SK-N-SH (cell line): ENCODE data around the gene TULP4.

Experiments used
- GABPA ChIP-seq: IDR thresholded peaks from 2 replicates; pipeline ENCODE4 v1.4.0; 2012; ENCODE audit warnings: low read depth, mild to moderate bottlenecking
- MAX ChIP-seq: IDR thresholded peaks from 2 replicates; pipeline ENCODE4 v1.4.0; 2012; ENCODE audit warnings: low read depth
- MXI1 ChIP-seq: IDR thresholded peaks from 2 replicates; pipeline ENCODE4 v1.6.1; 2012; ENCODE audit warnings: mild to moderate bottlenecking, low read depth, low read length, improper control_type of control experiment
- NRF1 ChIP-seq: IDR thresholded peaks from 2 replicates; pipeline ENCODE4 v1.6.1; 2012; ENCODE audit warnings: low read depth, mild to moderate bottlenecking, low read length
- POLR2AphosphoS5 ChIP-seq: IDR thresholded peaks from 2 replicates; pipeline ENCODE4 v1.6.1; 2012; ENCODE audit warnings: low read depth, low read length
- REST ChIP-seq: IDR thresholded peaks from 2 replicates; pipeline ENCODE4 v1.6.1; 2012; ENCODE audit warnings: mild to moderate bottlenecking, low read depth, low read length, moderate library complexity
- RFX5 ChIP-seq: IDR thresholded peaks from 2 replicates; pipeline ENCODE4 v1.6.1; 2012; ENCODE audit warnings: mild to moderate bottlenecking, improper control_type of control experiment, low read length
- RXRA ChIP-seq: IDR thresholded peaks from 2 replicates; pipeline ENCODE4 v1.4.0; 2012; ENCODE audit warnings: low read depth, mild to moderate bottlenecking, borderline replicate concordance
- SIN3A ChIP-seq: IDR thresholded peaks from 2 replicates; pipeline ENCODE4 v1.6.1; 2012; ENCODE audit warnings: low read depth, mild to moderate bottlenecking, low read length, moderate library complexity, borderline replicate concordance
- TEAD4 ChIP-seq: IDR thresholded peaks from 2 replicates; pipeline ENCODE4 v1.4.0; 2012; ENCODE audit warnings: mild to moderate bottlenecking, borderline replicate concordance; ENCODE audit not compliant: insufficient read depth
- ZBTB33 ChIP-seq: IDR thresholded peaks from 2 replicates; pipeline ENCODE4 v1.4.0; 2012; ENCODE audit warnings: low read depth, borderline replicate concordance
- TF ChIP-seq, protein P1 (sequence below): fragments of 200-600 bp; sonication (generic); IDR thresholded peaks from 2 replicates; pipeline ENCODE4 v1.6.1; 2017; ENCODE audit warnings: antibody characterized with exemption, mild to moderate bottlenecking, moderate library complexity

DNA sequence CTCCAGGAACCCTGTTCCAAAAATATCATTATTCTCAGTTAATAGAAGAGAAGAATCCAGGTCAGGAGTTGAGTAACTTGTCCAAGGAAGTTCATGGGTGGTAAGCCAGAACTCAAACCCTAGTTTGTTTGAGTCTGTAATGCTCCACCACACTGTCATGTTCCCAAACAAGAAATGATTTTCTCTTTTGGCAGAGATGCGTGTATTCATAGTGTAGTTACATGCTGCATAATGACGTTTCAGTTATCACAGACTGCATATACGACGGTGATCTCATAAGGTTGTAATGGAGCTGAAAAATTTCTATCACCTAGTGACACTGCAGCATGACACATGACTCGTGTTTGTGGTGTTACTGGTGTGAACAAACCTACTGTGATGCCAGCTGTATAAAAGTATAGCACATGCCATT lies 102.6 kb downstream of the TULP4 start:
- TF ChIP-seq, protein P1, sequence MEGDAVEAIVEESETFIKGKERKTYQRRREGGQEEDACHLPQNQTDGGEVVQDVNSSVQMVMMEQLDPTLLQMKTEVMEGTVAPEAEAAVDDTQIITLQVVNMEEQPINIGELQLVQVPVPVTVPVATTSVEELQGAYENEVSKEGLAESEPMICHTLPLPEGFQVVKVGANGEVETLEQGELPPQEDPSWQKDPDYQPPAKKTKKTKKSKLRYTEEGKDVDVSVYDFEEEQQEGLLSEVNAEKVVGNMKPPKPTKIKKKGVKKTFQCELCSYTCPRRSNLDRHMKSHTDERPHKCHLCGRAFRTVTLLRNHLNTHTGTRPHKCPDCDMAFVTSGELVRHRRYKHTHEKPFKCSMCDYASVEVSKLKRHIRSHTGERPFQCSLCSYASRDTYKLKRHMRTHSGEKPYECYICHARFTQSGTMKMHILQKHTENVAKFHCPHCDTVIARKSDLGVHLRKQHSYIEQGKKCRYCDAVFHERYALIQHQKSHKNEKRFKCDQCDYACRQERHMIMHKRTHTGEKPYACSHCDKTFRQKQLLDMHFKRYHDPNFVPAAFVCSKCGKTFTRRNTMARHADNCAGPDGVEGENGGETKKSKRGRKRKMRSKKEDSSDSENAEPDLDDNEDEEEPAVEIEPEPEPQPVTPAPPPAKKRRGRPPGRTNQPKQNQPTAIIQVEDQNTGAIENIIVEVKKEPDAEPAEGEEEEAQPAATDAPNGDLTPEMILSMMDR, result no peak
- no peak for TF ChIP-seq RFX5
- no peak for TF ChIP-seq SIN3A
- TF ChIP-seq MAX, result no peak
- no peak for TF ChIP-seq MXI1
- TF ChIP-seq TEAD4, result no peak
- no peak for TF ChIP-seq ZBTB33
- TF ChIP-seq NRF1, result no peak
- TF ChIP-seq RXRA, result no peak
- no peak for TF ChIP-seq GABPA
- no peak for TF ChIP-seq REST
- TF ChIP-seq POLR2AphosphoS5, result no peak
